NCI-H2196 treated with DMSO at 0.1 percent for 48 hours (cell line): ENCODE results near the gene TP73.

Experiments
- DNase-seq: peaks from one replicate; lab custom pipeline; 2025; ENCODE audit not compliant: unreplicated experiment; lab: John Stamatoyannopoulos, UW

Gene TP73

DNA sequence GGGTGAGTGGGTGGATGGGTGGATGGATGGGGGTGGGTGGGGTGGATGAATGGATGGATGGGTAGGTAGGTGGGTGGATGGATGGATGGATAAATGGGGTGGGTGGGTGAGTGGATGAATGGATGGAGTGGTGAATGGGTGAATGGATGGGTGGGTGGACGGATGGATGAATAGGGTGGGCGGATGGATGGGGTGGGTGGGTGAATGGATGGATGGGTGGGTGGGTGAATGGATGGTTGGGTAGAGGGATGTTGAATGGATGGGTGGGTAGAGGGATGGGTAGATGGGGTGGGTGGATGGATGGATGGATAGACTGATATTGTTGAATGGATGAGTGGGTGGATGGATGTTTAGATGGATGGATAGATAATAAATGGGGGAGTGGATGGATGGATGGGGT is 73.0 kb downstream of the TP73 start:
- no peak for DNase-seq

- no peak for DNase-seq
Measured at GRCh38 chr1:3727042-3727824, 74.9 kb downstream of the TP73 start.

DNA sequence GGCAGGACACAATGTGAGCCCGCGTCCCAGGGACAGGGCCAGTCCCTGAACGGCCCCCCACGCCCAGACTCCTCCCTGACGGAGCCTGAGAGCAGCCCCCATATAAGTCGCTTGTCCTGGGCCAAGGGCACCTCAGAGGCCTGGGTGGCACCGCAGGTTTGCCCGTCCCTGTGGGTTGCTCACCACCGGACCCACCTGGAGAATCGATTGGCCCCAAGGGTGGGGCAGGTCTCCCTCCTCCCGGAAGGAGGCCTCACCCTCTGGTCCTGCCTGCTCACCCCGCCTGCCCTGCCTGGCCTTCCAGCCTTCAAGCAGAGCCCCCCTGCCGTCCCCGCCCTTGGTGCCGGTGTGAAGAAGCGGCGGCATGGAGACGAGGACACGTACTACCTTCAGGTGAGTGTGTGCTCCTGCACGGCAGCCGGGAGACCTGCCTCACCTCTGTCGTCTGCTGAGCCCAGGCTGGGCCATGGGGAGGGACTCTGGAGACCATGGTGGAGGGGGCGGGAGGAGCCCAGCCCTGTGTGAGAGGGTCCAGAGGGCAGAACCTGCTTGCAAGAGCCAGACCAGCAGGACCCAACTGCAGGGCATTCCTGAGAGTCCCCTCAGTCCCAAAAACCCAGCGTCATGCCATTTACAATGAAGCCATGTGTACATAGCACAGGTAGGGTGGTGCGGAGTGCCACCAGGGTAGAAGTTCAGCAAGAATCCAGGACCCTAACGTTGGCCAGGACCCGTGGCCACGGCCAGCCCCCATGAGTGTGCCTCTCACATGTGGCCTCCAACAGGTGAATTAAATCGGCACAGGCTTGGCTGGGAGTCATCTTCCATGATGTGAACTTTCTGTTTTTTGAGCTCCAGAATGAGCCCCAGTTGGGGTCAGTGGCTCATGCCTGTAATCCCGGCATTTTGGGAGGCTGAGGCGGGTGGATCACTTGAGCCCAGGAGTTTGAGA is 75.8 kb downstream of the TP73 start:
- DNase-seq = no peak

DNA sequence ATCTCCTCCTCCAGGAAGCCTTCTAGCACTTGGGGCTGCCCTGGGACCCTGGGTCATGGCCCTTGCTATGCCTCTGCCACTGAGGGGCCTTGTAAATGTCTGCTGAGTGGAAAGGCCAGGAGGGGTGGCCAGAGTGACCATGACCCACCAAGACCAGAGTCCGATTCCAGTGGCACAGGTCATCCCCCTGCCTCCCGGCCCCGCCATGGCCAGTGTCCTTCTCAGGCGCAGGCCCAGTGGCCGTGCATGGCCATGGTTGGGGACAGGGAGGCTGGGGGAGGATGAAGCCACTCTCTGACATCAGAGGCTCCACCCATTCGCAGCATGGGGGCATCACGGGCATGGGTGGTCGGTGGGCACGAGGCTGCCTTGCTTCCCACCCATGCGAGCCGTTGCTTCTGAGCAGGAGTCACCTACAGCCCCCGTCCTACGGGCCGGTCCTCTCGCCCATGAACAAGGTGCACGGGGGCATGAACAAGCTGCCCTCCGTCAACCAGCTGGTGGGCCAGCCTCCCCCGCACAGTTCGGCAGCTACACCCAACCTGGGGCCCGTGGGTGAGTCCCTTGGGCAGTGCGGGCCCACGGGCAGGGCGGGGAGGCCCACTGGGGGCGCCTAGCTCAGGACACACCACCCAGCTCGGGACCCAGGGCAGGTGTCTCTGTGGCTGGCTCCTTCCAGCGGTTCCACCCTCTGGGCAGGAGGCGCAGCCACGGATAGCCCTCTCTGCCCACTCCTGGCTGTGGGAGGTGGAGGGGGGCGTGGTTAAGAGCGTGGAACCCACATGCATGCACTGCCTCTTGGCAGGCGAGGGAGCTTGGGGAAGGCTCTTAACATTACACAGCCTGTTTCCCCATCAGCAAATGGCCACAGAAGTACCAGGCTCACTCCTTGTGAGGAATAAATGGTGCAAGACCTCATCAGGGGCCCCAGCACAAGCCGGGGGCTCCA is 77.6 kb downstream of the TP73 start:
- no peak for DNase-seq

- DNase-seq = no peak
Measured at GRCh38 chr1:3730543-3731247, 78.4 kb downstream of the TP73 start.

DNA sequence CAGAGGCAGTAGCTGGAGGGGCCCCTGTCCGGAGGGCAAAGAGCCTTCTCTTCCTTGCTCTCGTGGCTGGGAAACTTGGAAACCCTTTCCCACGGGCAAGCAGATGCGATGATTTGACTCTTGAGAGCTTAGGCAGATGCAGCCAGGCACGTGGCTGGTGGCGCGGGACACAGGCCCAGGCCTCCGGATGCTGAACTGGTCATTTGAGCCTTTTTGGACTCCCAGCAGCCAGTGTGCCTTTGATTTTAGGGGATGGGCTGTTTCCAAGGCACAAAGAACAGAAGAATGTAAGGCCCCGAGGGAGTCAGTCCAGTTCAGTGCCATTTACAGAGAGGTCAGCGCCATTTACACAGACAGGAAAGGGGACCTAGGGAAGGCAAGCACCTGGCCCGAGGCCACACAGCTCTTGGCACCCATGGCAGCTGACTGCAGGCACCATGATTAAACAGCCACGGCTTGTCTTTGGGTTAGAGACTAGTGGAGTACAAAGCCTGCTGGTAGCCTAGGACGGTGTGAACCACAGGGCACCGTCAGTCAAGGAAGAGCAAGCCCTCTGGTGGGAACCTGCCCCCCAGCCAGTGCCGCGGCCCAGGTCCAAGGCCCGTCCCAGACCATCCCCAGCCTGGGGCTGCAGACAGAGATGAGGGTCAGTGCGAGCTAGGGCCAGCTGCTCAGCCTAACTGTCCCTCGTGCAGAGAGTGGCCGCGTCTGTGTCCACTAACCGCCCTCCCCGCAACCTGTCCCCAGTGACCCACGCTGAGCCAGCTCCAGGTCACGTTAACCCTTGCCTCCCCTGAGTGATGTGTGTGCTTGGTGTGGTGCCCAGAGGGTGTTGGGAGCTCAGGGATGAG is 79.5 kb downstream of the TP73 start:
- DNase-seq = no peak

GRCh38 chr1:3732434-3733093 is 80.2 kb downstream of the TP73 start:
- no peak for DNase-seq

GRCh38 chr1:3733094-3733882 is 81.0 kb downstream of the TP73 start:
- DNase-seq = no peak

DNA sequence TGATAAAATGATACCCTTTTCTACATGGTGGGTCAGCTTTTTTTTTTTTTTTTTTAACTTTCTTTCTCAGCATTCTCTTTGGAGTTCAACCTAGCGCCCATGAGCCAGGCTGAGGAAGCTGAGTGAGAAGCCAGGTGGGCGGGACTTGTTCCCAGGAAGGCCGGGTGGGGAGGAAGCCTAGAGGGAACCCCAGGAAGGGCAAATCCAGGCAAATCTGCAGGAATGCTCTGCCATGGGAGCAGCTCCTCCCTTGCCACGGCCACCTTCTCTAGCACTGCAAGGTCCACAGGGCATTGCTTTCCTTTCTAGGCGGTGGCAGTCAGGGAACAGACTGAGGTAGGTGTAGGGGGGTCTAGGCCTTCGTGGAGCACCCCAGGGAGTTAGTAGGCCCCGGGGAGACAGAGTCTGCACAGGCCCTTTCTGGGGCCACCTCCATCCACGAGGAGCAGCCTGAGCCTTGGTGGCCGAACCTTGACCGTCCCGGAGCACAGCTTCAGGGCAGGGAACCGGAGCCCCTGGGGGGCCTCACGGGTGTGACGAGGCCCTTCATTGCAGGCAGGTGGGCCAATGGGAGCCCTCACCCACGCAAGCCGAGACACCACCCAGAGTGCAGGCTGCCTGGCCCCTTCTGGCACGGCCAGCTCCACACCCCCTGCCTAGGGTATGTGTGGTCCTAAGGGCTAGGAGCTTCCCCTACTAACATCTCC is 81.7 kb downstream of the TP73 start:
- no peak for DNase-seq

DNA sequence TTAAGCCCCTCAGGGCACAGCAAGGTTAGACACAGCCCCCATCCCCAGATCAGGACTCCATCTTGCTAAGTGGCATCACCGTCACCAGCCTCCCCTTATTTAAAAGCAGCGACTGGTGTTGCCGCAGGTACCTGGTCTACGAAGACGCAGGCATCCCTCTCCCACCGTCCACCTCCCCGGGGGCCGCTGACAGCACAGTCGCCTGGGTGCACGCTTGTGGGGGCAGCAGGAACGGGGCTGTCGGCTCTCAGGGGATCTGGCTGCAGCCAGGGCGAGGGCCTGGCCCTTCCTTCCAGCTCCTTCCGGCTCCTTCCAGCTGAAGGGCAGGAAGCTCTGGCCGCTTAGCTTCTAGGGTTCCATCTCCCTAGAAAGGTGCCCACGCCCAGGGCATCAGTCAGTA is 82.3 kb downstream of the TP73 start:
- DNase-seq = no peak

DNA sequence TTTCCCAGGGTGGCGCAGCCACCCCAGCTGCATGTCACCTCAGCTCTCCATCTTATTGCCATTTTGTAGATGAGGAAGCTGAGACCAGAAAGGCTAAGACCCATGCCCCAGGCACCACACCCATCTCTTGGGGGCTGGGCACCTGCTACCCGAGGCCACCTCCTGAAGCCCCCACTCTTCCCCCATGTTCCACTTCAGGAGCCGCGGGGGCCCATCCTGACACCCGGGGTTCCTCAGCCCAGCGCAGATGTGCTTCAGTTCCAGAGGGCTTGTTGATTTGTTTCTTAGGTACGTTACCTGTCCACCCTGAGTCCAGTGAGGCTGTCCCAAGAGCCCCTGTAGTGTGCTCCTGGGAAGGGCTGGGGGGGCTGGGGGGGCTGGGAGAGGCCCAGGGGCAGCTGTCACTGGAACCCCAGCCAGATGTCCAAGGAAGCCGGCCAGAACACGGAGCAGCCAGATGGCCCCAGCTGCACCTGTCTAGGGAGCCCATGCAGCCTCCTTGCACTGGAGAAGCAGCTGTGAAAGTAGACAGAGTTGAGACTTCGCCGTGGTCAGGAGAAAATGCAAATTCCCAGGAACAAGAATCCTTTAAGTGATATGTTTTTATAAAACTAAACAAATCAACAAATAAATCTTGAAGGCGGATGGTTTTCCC is 82.8 kb downstream of the TP73 start:
- DNase-seq = no peak

GRCh38 chr1:3735688-3736087 is 83.4 kb downstream of the TP73 start:
- no peak for DNase-seq

DNA sequence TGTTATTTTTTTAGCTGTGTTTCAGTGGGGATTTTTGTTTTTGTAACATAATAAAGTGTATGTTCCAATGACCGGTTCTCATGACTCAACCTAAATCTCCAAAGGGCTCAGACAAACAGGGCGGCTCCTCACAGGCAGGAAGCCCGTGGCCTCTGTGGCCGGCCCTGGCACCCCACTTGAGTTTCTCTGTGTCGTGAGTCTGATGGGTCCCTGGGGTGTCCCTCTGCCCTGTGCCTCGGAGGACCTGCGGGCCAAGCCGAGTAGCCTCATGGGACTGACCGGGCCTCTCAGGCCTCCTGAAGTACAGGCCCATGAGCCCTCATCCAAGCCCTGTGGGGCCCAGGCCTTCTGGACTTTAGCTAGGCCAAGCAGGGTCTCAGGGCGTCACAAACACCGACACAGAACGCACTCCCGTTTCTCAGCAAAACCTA is 83.8 kb downstream of the TP73 start:
- DNase-seq = no peak

- no peak for DNase-seq
Measured at GRCh38 chr1:3736708-3737107, 84.4 kb downstream of the TP73 start.

GRCh38 chr1:3738943-3739342 is 86.6 kb downstream of the TP73 start:
- DNase-seq = no peak

DNA sequence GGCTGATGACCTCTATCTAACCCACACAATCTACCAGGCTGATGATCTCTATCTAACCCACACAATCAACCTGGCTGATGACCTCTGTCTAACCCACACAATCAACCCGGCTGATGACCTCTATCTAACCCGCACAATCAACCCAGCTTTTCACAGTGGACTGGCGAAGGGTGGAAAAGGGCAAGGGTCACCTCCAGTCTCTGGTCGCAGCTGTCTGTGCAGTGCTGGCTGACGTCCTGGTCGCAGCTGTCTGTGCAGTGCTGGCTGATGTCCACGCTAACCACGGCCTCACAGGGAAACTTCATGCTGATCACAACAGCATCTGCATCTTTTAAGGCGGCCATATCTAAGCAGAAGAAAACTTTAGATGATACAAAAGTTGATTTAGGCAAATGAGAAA is 87.7 kb downstream of the TP73 start:
- no peak for DNase-seq

- no peak for DNase-seq
Measured at GRCh38 chr1:3740752-3741151, 88.4 kb downstream of the TP73 start.
